HG03066 (cell line): ENCODE data around the gene AHDC1.
"Not testable (repeated sequence)": the region's sequence is repeated elsewhere in the genome, so short reads cannot be mapped to it uniquely, and the experiment has no call there.

Experiments used
- ATAC-seq: cut with Tn5 transposase; IDR thresholded peaks from one replicate; pipeline ENCODE4 v1.9.1; 2021; ENCODE audit warnings: low read depth; ENCODE audit not compliant: unreplicated experiment

AHDC1 gene

DNA sequence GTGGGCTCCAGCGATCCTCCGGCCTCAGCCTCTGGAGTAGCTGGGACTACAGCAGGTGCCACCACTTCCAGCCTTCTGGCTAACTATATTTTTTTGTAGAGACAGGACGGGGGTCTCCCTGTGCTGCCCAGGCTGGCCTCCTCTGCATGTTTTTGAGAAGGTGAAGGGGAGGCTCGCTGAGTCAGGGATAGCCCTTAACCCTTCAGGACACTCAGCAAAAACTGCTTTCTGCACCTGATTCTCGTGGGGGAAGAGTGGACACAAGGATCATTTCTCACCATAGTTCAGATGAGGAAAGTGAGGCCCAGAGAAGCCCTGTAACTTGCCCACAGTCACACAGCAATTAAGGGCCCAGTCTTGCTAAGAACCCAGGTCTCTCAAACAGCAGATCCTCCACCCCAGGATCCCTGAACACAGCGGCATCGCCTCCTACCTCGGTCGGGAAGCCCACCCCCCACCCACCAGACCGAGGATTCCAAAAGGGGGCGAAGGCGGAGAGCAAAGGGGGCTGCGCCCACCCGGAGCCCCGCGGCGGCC lies 29.8 kb upstream of the AHDC1 start:
- no peak for ATAC-seq

DNA sequence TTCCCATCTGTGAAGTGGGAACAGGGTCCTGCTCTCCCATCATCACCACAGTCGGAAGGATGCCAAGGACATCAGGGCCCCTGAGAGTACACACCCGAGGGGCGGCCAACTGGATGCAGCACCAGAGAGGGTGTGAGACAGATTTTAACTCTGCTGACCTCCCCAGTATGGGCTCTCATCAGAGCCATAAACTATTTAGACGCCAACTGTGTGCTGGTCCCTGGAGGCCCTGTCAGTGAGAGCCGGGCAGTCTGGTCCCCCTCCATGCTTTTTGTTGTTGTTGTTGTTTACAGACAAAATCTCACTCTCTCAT lies 29.3 kb upstream of the AHDC1 start:
- no peak for ATAC-seq

- ATAC-seq = peak; percentile 38
Measured at GRCh38 chr1:27632387-27633297, 28.7 kb upstream of the AHDC1 start.

DNA sequence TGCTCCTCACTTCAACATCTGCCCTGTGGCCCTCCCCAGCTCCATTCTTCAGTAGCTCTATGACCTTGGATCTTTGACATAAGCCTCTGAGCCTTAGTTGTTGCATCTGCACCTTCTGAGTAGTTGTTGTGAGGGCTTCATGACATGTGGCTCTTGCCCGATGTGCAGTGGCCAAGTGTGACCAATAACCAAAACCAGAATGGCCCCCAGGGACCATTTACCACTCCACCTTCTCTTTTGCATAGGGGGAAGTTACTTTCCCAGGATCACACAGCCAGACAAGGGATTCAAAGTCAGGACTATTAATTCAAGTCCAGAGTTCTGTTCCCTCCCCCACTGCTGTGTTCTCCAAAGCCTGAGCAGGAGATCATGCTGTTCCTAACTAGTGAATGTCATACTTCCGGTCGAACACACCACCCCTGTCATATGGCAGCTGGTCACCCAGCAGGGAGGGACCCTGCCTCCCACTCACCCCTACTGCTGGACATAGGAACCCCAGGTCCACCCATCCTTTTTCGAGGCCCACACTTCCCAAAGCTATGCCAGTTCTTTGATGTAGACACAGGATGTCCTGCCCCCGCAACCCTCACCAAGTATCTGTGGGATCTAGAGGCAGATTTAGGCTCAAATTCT lies 27.0 kb upstream of the AHDC1 start:
- no peak for ATAC-seq

DNA sequence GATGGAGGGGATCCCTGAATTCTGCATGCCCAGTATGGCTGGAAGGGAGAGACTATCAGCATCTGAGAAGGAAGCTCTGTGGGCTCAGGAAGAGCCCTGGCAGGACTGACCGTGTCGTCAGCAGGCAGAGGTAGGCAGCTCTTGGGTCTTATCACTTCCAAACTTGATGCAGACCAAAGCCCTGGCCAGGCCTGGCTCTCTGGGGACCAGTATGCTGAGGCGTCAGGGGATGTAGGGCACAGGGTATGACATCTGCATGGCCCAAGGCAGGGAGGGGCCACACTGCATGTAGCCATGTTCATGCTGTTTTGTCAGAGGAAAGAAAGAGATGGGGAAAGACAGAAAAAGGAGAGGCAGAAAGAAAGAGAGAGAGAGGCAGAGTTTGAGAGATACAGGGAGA lies 24.8 kb upstream of the AHDC1 start:
- ATAC-seq = no peak

- not testable (repeated sequence) for ATAC-seq
Measured at GRCh38 chr1:27627733-27628132, 23.8 kb upstream of the AHDC1 start.

DNA sequence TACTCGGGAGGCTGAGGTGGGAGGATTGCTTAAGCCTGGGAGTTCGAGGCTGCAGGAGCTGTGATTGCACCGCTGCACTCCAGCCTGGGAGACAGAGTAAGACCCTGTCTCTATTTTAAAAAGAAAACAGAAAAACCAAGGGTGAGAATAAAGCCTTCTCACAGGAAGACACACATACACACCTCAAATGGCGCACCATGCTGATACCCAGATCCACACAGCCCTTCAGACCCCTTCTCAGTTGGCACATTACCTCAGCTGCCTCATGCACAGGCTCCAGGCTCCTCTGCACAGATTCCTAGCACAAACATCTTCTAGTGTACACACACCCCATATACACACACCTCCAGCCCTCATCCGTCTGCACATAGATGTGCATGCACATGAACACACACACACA lies 23.1 kb upstream of the AHDC1 start:
- no peak for ATAC-seq

DNA sequence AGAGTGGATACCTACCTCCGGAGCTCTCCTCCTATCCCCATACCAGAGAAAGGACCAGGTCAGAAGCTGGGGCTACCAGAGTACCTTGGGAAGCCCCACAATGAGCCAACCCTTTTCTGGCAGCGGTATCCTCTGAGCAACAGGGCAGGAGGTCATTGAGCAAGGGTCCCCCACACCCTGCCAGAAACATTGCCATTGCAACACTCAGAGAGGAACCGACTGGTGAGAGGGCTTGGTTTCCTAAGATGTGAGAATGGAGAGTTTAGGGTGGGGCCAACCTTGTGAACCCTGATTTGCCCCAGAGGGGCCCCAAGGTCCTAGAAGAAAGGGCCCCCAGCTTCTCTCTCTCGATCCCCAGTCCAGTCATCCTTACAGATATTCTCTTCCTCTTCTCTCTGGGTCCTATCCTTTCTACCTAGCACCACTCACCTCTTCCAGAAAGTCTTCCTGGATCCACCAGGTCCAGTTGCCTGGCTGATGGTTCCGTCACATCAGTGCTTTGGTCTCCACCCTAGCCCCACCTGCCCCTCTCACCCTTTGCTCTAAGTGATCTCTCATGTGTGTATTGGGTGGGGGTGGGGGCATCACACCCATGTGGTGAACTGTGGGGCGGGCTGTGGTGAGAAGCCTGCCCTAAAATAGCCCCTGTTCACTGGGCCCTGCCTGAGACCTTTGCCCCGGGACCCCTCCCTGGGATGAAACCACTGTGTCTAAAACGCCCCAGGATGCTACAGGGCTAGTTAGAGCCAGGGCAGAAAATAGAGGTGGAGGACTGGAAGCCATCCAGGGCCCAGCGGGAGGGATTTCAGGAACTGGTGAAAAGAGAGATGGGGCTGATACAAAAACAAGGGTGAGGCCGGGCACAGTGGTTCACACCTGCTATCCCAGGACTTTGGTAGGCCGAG lies 22.3 kb upstream of the AHDC1 start:
- ATAC-seq = peak; percentile 35

DNA sequence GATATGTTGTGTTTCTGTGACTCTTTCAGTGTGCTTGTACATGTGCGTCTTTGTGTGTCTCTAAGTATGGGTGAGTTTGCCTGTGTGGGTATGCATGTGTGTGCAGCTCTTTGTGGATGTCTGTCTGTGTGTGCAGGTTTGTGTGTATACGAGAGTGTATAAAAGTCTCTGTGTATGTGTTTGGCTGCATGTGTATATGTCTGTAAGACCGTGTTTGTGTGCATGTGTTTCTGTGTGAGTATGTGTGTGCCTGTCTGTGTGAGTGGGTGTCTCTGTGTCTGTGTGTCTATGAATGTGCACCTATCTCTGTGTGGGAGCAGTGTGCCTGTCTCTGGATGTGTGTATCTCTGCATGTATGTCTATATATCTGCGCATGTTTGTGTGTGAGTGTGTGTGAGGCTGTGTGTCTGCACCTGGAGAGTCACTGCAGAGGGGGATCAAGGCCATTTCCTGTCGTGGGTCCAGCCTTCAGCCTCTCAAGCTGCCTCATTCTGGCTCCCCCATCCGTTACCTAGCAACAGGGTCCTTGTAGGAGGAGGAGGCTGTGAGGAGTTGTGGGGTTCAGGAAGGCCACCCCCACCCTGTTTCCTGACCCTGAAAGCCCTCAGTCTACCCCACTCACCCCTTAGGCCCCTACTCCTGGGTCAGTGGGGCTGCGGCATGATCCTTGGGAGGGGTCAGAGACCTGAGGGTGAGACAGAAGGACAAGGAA lies 20.7 kb upstream of the AHDC1 start:
- peak; percentile 36 for ATAC-seq

- no peak for ATAC-seq
Measured at GRCh38 chr1:27623327-27624212, 19.6 kb upstream of the AHDC1 start.

DNA sequence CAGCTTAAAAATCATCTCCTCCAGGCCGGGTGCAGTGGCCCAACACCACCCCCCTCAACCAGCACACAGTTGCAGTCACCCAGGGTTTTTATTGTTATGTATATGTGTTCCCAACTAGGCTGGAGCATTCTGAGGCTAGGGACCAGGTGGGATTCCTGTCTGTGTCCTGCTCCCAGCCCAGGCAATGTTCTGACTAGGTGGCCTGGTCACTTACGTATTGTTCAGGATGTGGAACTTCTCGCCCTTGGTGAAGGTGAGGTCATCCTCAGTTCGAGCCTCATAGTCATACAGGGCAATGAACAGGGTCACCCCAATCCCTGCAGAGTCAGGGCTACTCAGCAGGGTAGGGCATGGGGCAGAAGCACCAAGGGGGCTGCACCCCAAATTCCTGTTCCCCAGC lies 18.9 kb upstream of the AHDC1 start:
- no peak for ATAC-seq

GRCh38 chr1:27621051-27621920 lies 17.3 kb upstream of the AHDC1 start:
- no peak for ATAC-seq

- ATAC-seq = not testable (repeated sequence)
Measured at GRCh38 chr1:27619782-27620438, 16.0 kb upstream of the AHDC1 start.

GRCh38 chr1:27618341-27619082 lies 14.6 kb upstream of the AHDC1 start:
- no peak for ATAC-seq

DNA sequence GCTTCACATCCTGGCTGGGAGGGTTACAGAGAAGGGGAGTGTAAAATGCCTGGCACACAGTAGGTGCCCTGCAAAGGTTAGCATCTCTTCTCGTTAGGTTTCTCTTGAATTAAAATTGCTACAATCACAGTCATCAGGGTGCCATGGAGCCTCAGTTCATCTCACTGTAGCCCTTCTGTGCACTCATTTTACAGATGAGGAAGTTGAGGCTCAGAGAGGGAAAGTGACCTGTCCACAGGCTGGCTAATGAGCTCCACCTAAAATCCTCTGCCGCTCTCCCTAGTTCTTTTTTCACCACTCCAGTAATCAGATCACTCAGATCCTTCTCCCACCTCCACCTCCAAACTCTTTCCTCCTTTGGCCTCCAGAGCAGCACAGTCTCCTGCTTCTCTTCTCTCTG lies 13.5 kb upstream of the AHDC1 start:
- no peak for ATAC-seq

DNA sequence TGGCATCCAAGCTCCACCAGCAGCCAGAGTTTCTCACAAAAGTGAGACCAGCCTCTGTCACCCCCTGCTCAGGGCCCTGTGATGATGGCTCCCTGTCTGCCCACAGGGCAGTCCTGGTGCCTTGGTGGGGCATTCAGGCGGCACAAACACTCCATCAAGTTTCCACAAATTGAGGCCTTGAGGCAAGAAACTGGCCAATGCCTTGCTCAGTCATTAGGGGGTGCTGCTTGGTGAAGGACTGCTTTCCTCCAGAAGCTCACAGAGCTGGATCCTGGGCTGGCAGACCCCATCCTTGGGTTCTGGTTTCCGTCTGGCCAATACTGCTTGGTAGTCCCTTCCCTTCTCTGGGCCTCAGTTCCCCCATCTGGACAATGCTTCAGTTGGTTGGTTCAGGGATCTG lies 12.5 kb upstream of the AHDC1 start:
- ATAC-seq = no peak
